ENCODE measurements around the gene SETD1B.

GRCh38 chr12:121799842-121800693 lies 3.7 kb upstream of the SETD1B start:
- no peak for TF ChIP-seq CTCF (IDR thresholded peaks at IDR 0.05)
- TF ChIP-seq EZH2 (IDR thresholded peaks at IDR 0.05; ENCODE audit: borderline replicate concordance, insufficient read depth, low read depth, low read length, poor library complexity, severe bottlenecking), result no peak
